Stomach (tissue), 9 donors: ENCODE measurements around the gene TUBB6. TPM values are rescaled to one million over a fixed set of nuclear protein-coding genes. Genes with fewer than 3 reads are reported as not detected.

Experiments
- DNase-seq, 2 donors: peaks; one replicate each; pipeline versions ENCODE4 v3.0.0 to v3.0.0-alpha.2; 2013 to 2019
- H3K27ac ChIP-seq, 5 donors: fragments of 200-600 bp in 4 of 5; sonication (generic) in 4 of 5; one replicate each; pipeline ENCODE4 v1.5.1; 2013 to 2019; ENCODE audit warnings: mild to moderate bottlenecking in 1 of 5, moderate library complexity in 1 of 5
- H3K27me3 ChIP-seq, 3 donors: fragments of 200-600 bp; sonication (generic); one replicate each; pipeline ENCODE4 v1.5.1; 2017 to 2019; ENCODE audit warnings: mixed run types in 1 of 3
- H3K36me3 ChIP-seq, 4 donors: fragments of 200-600 bp; sonication (generic); 1 replicate in 3 of 4; 2 replicates in 1 of 4; pipeline ENCODE4 v1.5.1; 2016 to 2019
- H3K4me1 ChIP-seq, 4 donors: fragments of 200-600 bp; sonication (generic); one replicate each; pipeline ENCODE4 v1.5.1; 2016 to 2019
- H3K4me3 ChIP-seq, 4 donors: fragments of 200-600 bp; sonication (generic) in 3 of 4; one replicate each; pipeline ENCODE4 v1.5.1; 2016 to 2019; ENCODE audit warnings: mild to moderate bottlenecking in 1 of 4
- H3K9me3 ChIP-seq, 4 donors: fragments of 200-600 bp; sonication (generic); one replicate each; pipeline ENCODE4 v1.5.1; 2016 to 2019
- CTCF ChIP-seq, 7 experiments: fragments of 450-650 bp in 4 of 7; fragments of 200-600 bp in 3 of 7; sonication (generic) in 3 of 7; IDR thresholded peaks; one replicate each; pipeline ENCODE4 v1.5.1; 2016 to 2019; ENCODE audit warnings: antibody characterized with exemption in 7 of 7, control low read depth in 2 of 7, mild to moderate bottlenecking in 1 of 7
- EP300 ChIP-seq: sonication (generic); formaldehyde crosslinking; IDR thresholded peaks from one replicate; pipeline ENCODE4 v1.6.1; 2017; ENCODE audit warnings: antibody characterized with exemption
- POLR2A ChIP-seq, 4 donors: fragments of 450-650 bp; IDR thresholded peaks; one replicate each; pipeline ENCODE4 v1.6.1; 2016; ENCODE audit warnings: antibody characterized with exemption in 4 of 4, control low read depth in 2 of 4, mild to moderate bottlenecking in 1 of 4, moderate library complexity in 1 of 4
- POLR2AphosphoS5 ChIP-seq, 3 donors: sonication (generic); formaldehyde crosslinking; IDR thresholded peaks; one replicate each; pipeline ENCODE4 v1.6.1; 2016; ENCODE audit warnings: antibody characterized with exemption in 3 of 3
- WGBS, 5 donors: extraction: QIAGEN DNeasy Blood & Tissue Kit in 3 of 5; methylation state at CpG; one replicate each; pipeline versions ENCODE4 v1.1.5 to v1.1.7; 2013 to 2018; 5-methylcytosine and 5-hydroxymethylcytosine counted together
- intact Hi-C: fragments of 100-400 bp; cut with DNase I; formaldehyde crosslinking; loops from one replicate; pipeline ENCODE4 v1.15.1; 2023; ENCODE audit warnings: low total_unique reads
- polyA plus RNA-seq, 3 donors: library from polyadenylated mRNA; stranded (reverse); fragments of 200-250 nt; gene quantifications; one replicate each; pipeline ENCODE4 v1.2.3, GENCODE V29; 2013
- total RNA-seq, 5 donors: library from RNA; depleted of rRNA; stranded (reverse); fragments of >200 nt; gene quantifications; one replicate each; pipeline versions ENCODE4 v1.1.0 to v1.2.3, GENCODE V29; 2014 to 2016
- donor health status: healthy with polysubstance abuse.
- donor health status: Bipolar disorder and iron deficiency.
- donor health status: healthy.

The TUBB6 gene
- total and polyA plus RNA-seq, 8 donors = 66.6 to 333 (median 174) TPM

GRCh38 chr18:12264864-12265263 is 43.2 kb upstream of the TUBB6 start:
- DNase-seq = no peak
- H3K27me3 ChIP-seq = peaks cover 0 to 6% (median 0%) of the 10 kb centered on the region in 3 donors
- TF ChIP-seq CTCF (IDR thresholded peaks at IDR 0.05) = no peak
- no peak for TF ChIP-seq POLR2A (IDR thresholded peaks at IDR 0.05)
- no peak for TF ChIP-seq EP300
- no peak for TF ChIP-seq POLR2AphosphoS5 (IDR thresholded peaks at IDR 0.05)

GRCh38 chr18:12271376-12272235 is 36.4 kb upstream of the TUBB6 start:
- Histone ChIP-seq H3K4me1 (peaks cover 0 to 13% (median 6%) of the 10 kb centered on the region in 4 donors), H3K9me3 (no peaks in the 10 kb centered on the region), H3K27me3 (no peaks in the 10 kb centered on the region), H3K36me3 (no peaks in the 10 kb centered on the region), H3K27ac (peak overlapping the region; percentile 62 to 83 (median 73)), H3K4me3 (peak overlapping the region; percentile 40 to 49 (median 40))
- intact Hi-C loops = no loop called here
- 18 to 20% (median 18%) methylated on average over 50 to 51 of the region's 51 CpGs for WGBS, 5 donors
- peak; percentile 73 to 95 for DNase-seq
- TF ChIP-seq CTCF (IDR thresholded peaks at IDR 0.05) (peak in 5 of 7 experiments; percentile 50 to 80 (median 68)), POLR2A (IDR thresholded peaks at IDR 0.05) (no peak), POLR2AphosphoS5 (IDR thresholded peaks at IDR 0.05) (peak in 2 of 3 donors; percentile 5 to 18)

More at GRCh38 chr18:12264864-12265263, 43.2 kb upstream of the TUBB6 start:
- WGBS, 5 donors = 18 to 40% (median 23%) methylated on average over 2 of the region's 2 CpGs
- Histone ChIP-seq H3K4me1 (no peaks in the 10 kb centered on the region), H3K9me3 (no peaks in the 10 kb centered on the region), H3K36me3 (no peaks in the 10 kb centered on the region), H3K4me3 (no peak overlapping the region), H3K27ac (no peak overlapping the region)
- intact Hi-C loops = no loop called here

- intact Hi-C loops = no loop called here
- Histone ChIP-seq H3K27me3 (no peaks in the 10 kb centered on the region), H3K4me3 (no peak overlapping the region), H3K4me1 (peaks cover 5 to 23% (median 22%) of the 10 kb centered on the region in 4 donors), H3K36me3 (no peaks in the 10 kb centered on the region), H3K9me3 (no peaks in the 10 kb centered on the region), H3K27ac (no peak overlapping the region)
- WGBS, 5 donors = 91 to 100% (median 99%) methylated on average over 4 of the region's 4 CpGs
- no peak for DNase-seq
- TF ChIP-seq POLR2AphosphoS5 (IDR thresholded peaks at IDR 0.05) = no peak
- no peak for TF ChIP-seq EP300
- no peak for TF ChIP-seq CTCF (IDR thresholded peaks at IDR 0.05)
- TF ChIP-seq POLR2A (IDR thresholded peaks at IDR 0.05) = no peak
These were observed 33.2 kb upstream of the TUBB6 start for GRCh38 chr18:12274793-12275192.

DNA sequence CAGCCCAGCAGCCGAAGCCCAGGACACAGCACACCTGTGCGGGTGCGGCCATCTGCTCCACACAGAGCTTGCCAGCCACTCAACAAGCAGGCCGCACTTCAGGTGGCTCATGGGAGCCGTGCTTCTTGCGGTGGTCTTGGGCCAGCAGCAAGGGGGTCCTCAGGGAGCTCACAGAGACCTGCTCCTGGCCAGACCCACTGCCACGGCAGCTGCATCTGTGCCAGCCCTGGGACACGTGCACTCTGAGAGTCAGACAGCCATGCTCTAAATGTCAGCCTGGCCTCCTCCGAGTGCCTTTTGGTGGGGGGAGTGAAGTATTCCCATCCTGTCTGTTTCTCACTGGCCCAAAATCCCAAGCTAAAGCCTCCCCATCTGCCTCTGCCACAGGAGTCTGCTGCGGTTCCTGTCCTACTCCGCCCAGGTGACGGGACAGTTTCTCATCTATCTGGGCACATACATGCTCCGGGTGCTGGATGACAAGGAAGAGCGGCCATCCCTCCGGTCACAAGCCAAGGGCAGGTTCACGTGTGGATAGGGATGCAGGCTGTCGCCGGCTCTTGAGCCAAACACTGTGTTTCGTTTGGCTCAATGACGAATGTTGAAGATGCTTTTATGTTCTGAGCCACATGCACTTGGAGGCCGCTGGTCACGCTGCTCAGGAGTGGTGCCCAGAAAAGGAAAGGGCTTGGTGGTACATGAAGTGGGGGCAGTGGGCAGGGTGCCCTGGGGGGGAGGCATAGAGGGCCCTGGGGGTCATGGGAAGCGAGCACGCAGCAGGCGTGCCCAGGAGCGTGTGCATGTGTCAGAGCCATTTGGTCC is 31.1 kb upstream of the TUBB6 start:
- intact Hi-C loops = no loop called here
- Histone ChIP-seq H3K27ac (peak overlapping the region in 4 of 5 donors; percentile 14 to 96 (median 84)), H3K4me3 (no peak overlapping the region), H3K27me3 (no peaks in the 10 kb centered on the region), H3K36me3 (no peaks in the 10 kb centered on the region), H3K9me3 (no peaks in the 10 kb centered on the region), H3K4me1 (peaks cover 5 to 25% (median 15%) of the 10 kb centered on the region in 4 donors)
- TF ChIP-seq POLR2A (IDR thresholded peaks at IDR 0.05) (no peak), POLR2AphosphoS5 (IDR thresholded peaks at IDR 0.05) (peak in 1 of 3 donors; percentile 14), EP300 (no peak), CTCF (IDR thresholded peaks at IDR 0.05) (no peak)
- no peak for DNase-seq
- 84 to 92% (median 88%) methylated on average over 20 to 26 of the region's 26 CpGs for WGBS, 5 donors
